PC-3 (cell line): ENCODE results near the gene KREMEN2. TPM values are rescaled to one million over a fixed set of nuclear protein-coding genes. Genes with fewer than 3 reads are reported as not detected.

Experiments used
- ATAC-seq: fragments of 200-7000 bp; cut with Tn5 transposase; 2 replicates; pipeline ENCODE4 v1.9.1; 2020; ENCODE audit warnings: mild to moderate bottlenecking, moderate library complexity
- BruUV-seq: library from RNA; stranded (reverse); fragments of 400-500 nt; replicated peaks from 2 replicates; lab custom pipeline; 2021; lab: Mats Ljungman, UMichigan
- CTCF ChIA-PET: fragments of 300-600 bp; sonication (Branson Sonifier 250); formaldehyde crosslinking; loops from one replicate; lab custom pipeline; 2022; ENCODE audit warnings: antibody characterized with exemption; lab: Charles Lee
- POLR2A ChIA-PET: fragments of 300-600 bp; sonication (Branson Sonifier 250); formaldehyde crosslinking; loops from one replicate; lab custom pipeline; 2022; ENCODE audit warnings: antibody characterized with exemption; ENCODE audit not compliant: unreplicated experiment; lab: Charles Lee
- DNase-seq: peaks from one replicate; pipeline ENCODE4 v3.0.0-alpha.2; 2015
- H2AFZ ChIP-seq: fragments of 300-600 bp; sonication (generic); 2 replicates; pipeline ENCODE4 v1.6.0; 2016; ENCODE audit warnings: antibody characterized with exemption, low read length
- H3F3A ChIP-seq: fragments of 300-600 bp; sonication (generic); one replicate; pipeline ENCODE4 v1.6.0; 2017; ENCODE audit warnings: antibody characterized with exemption, low read length, control low read depth, mild to moderate bottlenecking; ENCODE audit not compliant: unreplicated experiment
- H3K27ac ChIP-seq: fragments of 300-600 bp; sonication (generic); 2 replicates; pipeline ENCODE4 v1.5.1; 2016; ENCODE audit warnings: mild to moderate bottlenecking, low read length
- H3K27me3 ChIP-seq: fragments of 300-600 bp; sonication (generic); 2 replicates; pipeline ENCODE4 v1.6.1; 2016; ENCODE audit warnings: low read length, mixed read lengths
- H3K36me3 ChIP-seq: fragments of 300-600 bp; sonication (generic); 2 replicates; pipeline ENCODE4 v1.6.1; 2016; ENCODE audit warnings: low read depth, mixed run types, low read length, mixed read lengths
- H3K4me1 ChIP-seq: fragments of 300-600 bp; sonication (generic); 2 replicates; pipeline ENCODE4 v1.5.1; 2016; ENCODE audit warnings: low read length; ENCODE audit not compliant: insufficient read depth
- H3K4me2 ChIP-seq: fragments of 300-600 bp; sonication (generic); 2 replicates; pipeline ENCODE4 v1.6.0; 2016; ENCODE audit warnings: low read length
- H3K4me3 ChIP-seq: fragments of 300-600 bp; sonication (generic); 2 replicates; pipeline ENCODE4 v1.5.1; 2016; ENCODE audit warnings: mild to moderate bottlenecking, low read length, mixed read lengths
- H3K79me2 ChIP-seq: fragments of 300-600 bp; sonication (generic); 2 replicates; pipeline ENCODE4 v1.6.1; 2017; ENCODE audit warnings: low read length, mixed read lengths
- H3K9ac ChIP-seq: fragments of 300-600 bp; sonication (generic); 2 replicates; pipeline ENCODE4 v1.6.0; 2016; ENCODE audit warnings: mild to moderate bottlenecking, low read length
- H3K9me2 ChIP-seq: fragments of 300-600 bp; sonication (generic); replicated peaks from 2 replicates; pipeline ENCODE4 v1.6.1; 2016; ENCODE audit warnings: mixed run types, low read length, mixed read lengths
- H3K9me3 ChIP-seq: fragments of 300-600 bp; sonication (generic); 2 replicates; pipeline ENCODE4 v1.6.1; 2016; ENCODE audit warnings: low read length, mixed read lengths
- H4K20me1 ChIP-seq: fragments of 300-600 bp; sonication (generic); 2 replicates; pipeline ENCODE4 v1.6.1; 2016; ENCODE audit warnings: low read length, mixed read lengths
- EZH2 ChIP-seq: fragments of 300-600 bp; sonication (generic); IDR thresholded peaks from one replicate; pipeline ENCODE4 v1.6.1; 2017; ENCODE audit warnings: antibody characterized with exemption, mild to moderate bottlenecking, low read length; ENCODE audit not compliant: unreplicated experiment
- EZH2phosphoT487 ChIP-seq: fragments of 300-600 bp; sonication (generic); IDR thresholded peaks from 2 replicates; pipeline ENCODE4 v1.6.1; 2018; ENCODE audit warnings: mild to moderate bottlenecking, antibody characterized with exemption, low read length, borderline replicate concordance
- intact Hi-C: fragments of 100-400 bp; cut with micrococcal nuclease; formaldehyde crosslinking; loops from 2 replicates; pipeline ENCODE4 v1.9.0; 2023
- total RNA-seq: library from RNA; depleted of rRNA; stranded (reverse); fragments of >200 nt; gene quantifications from 2 replicates; pipeline ENCODE4 v1.2.3, GENCODE V29; 2014
- TF ChIP-seq, protein P1 (sequence below): fragments of 300-600 bp; sonication (generic); conservative IDR thresholded peaks from 2 replicates; pipeline ENCODE4 v1.5.1; 2017; ENCODE audit warnings: antibody characterized with exemption, low read depth, mild to moderate bottlenecking, low read length

Gene KREMEN2
- total RNA-seq, 1 experiment from 2014 or later: 3.6 TPM

DNA sequence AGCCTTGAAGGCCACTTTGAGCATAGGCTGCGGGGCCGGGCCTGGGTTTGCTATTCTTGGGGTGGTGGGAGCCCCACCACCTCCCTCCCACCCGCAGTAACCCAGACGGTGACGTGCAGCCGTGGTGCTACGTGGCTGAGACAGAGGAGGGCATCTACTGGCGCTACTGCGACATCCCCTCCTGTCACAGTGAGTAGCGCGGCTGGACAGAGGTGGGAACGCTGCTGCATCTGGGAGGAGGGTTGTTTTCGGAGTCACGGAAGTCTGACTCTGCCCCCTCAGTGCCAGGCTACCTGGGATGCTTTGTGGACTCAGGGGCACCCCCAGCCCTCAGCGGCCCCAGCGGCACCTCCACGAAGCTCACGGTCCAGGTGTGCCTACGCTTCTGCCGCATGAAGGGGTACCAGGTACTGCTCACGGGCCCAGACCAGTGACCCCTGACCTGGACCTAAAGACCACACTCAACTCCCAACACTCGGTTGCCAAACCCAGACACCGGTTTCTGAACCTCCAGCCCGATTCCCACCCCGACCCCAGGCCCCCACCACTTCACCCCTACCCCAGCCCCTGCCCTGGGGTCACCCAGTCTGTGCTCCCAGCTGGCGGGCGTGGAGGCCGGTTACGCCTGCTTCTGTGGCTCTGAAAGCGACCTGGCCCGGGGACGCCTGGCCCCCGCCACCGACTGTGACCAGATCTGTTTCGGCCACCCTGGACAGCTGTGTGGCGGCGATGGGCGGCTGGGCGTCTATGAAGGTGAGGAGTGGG is 2.1 kb downstream of the KREMEN2 start:
- no peaks in the 10 kb centered on the region for H3K27me3 ChIP-seq
- H3K27ac ChIP-seq: no peak overlapping the region
- DNase-seq: no peak
- no peak overlapping the region for H2AFZ ChIP-seq
- no peaks in the 10 kb centered on the region for H3K36me3 ChIP-seq
- BruUV-seq: no TSS peak
- H3K9ac ChIP-seq: no peak overlapping the region
- H3F3A ChIP-seq: no peaks in the 10 kb centered on the region
- TF ChIP-seq, protein P1, sequence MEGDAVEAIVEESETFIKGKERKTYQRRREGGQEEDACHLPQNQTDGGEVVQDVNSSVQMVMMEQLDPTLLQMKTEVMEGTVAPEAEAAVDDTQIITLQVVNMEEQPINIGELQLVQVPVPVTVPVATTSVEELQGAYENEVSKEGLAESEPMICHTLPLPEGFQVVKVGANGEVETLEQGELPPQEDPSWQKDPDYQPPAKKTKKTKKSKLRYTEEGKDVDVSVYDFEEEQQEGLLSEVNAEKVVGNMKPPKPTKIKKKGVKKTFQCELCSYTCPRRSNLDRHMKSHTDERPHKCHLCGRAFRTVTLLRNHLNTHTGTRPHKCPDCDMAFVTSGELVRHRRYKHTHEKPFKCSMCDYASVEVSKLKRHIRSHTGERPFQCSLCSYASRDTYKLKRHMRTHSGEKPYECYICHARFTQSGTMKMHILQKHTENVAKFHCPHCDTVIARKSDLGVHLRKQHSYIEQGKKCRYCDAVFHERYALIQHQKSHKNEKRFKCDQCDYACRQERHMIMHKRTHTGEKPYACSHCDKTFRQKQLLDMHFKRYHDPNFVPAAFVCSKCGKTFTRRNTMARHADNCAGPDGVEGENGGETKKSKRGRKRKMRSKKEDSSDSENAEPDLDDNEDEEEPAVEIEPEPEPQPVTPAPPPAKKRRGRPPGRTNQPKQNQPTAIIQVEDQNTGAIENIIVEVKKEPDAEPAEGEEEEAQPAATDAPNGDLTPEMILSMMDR: no peak
- TF ChIP-seq EZH2phosphoT487 (no peak), EZH2 (no peak)
- peaks cover 22% of the 10 kb centered on the region; the same call in 1 of the 2 replicates for H3K4me1 ChIP-seq
- intact Hi-C loops: loop anchor here (10.0 kb wide), 1 partner anchor 61 kb away; no protein-coding TSS in a partner anchor
- H3K79me2 ChIP-seq: peaks cover 10% of the 10 kb centered on the region; the same call in 1 of the 2 replicates
- no peak overlapping the region for H3K4me2 ChIP-seq
- ATAC-seq: no peak
- peaks cover 11% of the 10 kb centered on the region for H4K20me1 ChIP-seq
- no peaks in the 10 kb centered on the region for H3K9me2 ChIP-seq
- H3K4me3 ChIP-seq: no peak overlapping the region
- no peaks in the 10 kb centered on the region for H3K9me3 ChIP-seq
- CTCF ChIA-PET: no interaction called here
- POLR2A ChIA-PET: no interaction called here

DNA sequence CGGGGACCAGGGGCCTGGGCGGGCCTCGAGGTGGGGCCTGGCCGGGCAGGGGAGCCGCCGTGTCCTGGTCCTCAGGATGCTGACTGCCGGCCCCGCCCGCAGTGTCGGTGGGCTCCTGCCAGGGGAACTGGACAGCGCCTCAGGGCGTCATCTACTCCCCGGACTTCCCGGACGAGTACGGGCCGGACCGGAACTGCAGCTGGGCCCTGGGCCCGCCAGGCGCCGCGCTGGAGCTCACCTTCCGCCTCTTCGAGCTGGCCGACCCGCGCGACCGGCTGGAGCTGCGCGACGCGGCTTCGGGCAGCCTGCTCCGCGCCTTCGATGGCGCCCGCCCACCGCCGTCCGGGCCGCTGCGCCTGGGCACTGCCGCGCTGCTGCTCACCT is 2.7 kb downstream of the KREMEN2 start:
- H3K9me2 ChIP-seq: no peaks in the 10 kb centered on the region
- TF ChIP-seq EZH2phosphoT487: no peak
- TF ChIP-seq, protein P1: no peak
- no peak for TF ChIP-seq EZH2
- H3K9ac ChIP-seq: no peak overlapping the region
- H3K79me2 ChIP-seq: peaks cover 10% of the 10 kb centered on the region; the same call in 1 of the 2 replicates
- no TSS peak for BruUV-seq
- no peaks in the 10 kb centered on the region for H3K9me3 ChIP-seq
- no peak for ATAC-seq
- H3K27me3 ChIP-seq: no peaks in the 10 kb centered on the region
- DNase-seq: no peak
- intact Hi-C loops: loop anchor here (10.0 kb wide), 1 partner anchor 62 kb away; no protein-coding TSS in a partner anchor
- H4K20me1 ChIP-seq: peaks cover 12% of the 10 kb centered on the region
- H3K4me1 ChIP-seq: peaks cover 22% of the 10 kb centered on the region; the same call in 1 of the 2 replicates
- ChIA-PET CTCF (no interaction called here), POLR2A (no interaction called here)
- H2AFZ ChIP-seq: no peak overlapping the region
- H3F3A ChIP-seq: no peaks in the 10 kb centered on the region
- H3K36me3 ChIP-seq: no peaks in the 10 kb centered on the region
- no peak overlapping the region for H3K4me3 ChIP-seq
- no peak overlapping the region for H3K4me2 ChIP-seq
- H3K27ac ChIP-seq: no peak overlapping the region

DNA sequence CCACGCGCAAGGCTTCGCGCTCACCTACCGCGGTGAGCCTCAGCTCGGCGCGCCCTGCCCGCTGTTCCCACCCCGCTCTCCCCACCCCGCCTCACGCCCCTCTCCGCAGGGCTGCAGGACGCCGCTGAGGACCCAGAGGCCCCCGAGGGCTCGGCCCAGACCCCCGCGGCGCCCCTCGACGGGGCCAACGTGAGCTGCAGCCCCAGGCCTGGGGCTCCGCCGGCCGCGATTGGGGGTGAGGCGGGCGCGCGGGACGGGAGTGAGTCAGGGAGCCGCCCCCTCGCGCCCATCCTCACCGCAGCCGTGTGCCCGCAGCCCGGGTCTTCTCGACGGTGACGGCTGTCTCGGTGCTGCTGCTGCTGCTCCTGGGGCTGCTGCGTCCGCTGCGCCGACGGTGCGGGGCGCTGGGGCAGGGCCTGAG is 3.1 kb downstream of the KREMEN2 start:
- no peak overlapping the region for H3K9ac ChIP-seq
- H3K9me2 ChIP-seq: no peaks in the 10 kb centered on the region
- H3K79me2 ChIP-seq: peaks cover 10% of the 10 kb centered on the region; the same call in 1 of the 2 replicates
- H3K4me2 ChIP-seq: no peak overlapping the region
- POLR2A ChIA-PET: no interaction called here
- DNase-seq (no peak), ATAC-seq (no peak)
- H3K4me1 ChIP-seq: peaks cover 22% of the 10 kb centered on the region; the same call in 1 of the 2 replicates
- TF ChIP-seq EZH2phosphoT487: no peak
- no peak for TF ChIP-seq EZH2
- TF ChIP-seq, protein P1: no peak
- intact Hi-C loops: loop anchor here (10.0 kb wide), 1 partner anchor 62 kb away; no protein-coding TSS in a partner anchor
- H3K27me3 ChIP-seq: no peaks in the 10 kb centered on the region
- H3K4me3 ChIP-seq: no peak overlapping the region
- H3F3A ChIP-seq: no peaks in the 10 kb centered on the region
- no peak overlapping the region for H3K27ac ChIP-seq
- peaks cover 12% of the 10 kb centered on the region for H4K20me1 ChIP-seq
- no TSS peak for BruUV-seq
- CTCF ChIA-PET: no interaction called here
- no peaks in the 10 kb centered on the region for H3K36me3 ChIP-seq
- no peak overlapping the region for H2AFZ ChIP-seq
- H3K9me3 ChIP-seq: no peaks in the 10 kb centered on the region
